HS-5 (cell line): ENCODE results near the gene TYROBP.
"Not testable (repeated sequence)": the region's sequence is repeated elsewhere in the genome, so short reads cannot be mapped to it uniquely, and the experiment has no call there.

Experiments
- DNase-seq: peaks from one replicate; pipeline ENCODE4 v3.0.0-alpha.2; 2012; ENCODE audit warnings: low read depth

Gene TYROBP

DNA sequence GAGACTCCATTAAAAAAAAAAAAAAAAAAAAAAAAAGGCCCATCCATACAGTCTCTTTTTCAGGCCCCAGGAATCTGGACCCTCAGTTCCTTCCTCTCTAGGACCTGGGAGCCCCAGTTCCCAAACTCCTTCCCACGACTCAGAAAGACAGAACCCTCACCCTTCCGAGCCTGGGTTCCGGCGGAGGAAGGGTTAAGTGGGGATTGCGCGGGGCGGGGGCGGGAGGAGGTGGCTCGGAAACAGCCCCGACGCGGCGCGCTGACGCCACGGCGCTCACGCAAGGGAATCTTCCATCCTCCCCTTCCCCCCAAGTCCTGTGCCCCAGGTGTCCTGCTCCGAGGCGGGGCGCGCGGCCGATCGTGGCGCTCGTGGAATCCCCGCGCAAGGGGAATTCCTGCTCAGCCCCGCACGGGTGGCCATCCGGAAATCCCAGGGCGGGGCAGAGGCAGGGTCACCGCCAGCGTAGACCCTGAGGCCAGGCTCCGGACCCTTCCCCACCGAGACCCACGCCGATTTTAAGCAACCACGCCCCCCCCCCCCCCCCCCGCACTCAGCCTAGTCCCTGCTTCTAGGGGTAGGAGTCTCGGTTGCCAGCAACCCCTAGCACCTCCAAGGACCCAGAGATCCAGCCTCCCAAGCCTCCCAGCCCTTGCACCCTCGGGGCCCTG, 8.4 kb downstream of the TYROBP start:
- DNase-seq = peak; percentile 51

GRCh38 chr19:35898499-35898809, 9.6 kb downstream of the TYROBP start:
- no peak for DNase-seq

DNA sequence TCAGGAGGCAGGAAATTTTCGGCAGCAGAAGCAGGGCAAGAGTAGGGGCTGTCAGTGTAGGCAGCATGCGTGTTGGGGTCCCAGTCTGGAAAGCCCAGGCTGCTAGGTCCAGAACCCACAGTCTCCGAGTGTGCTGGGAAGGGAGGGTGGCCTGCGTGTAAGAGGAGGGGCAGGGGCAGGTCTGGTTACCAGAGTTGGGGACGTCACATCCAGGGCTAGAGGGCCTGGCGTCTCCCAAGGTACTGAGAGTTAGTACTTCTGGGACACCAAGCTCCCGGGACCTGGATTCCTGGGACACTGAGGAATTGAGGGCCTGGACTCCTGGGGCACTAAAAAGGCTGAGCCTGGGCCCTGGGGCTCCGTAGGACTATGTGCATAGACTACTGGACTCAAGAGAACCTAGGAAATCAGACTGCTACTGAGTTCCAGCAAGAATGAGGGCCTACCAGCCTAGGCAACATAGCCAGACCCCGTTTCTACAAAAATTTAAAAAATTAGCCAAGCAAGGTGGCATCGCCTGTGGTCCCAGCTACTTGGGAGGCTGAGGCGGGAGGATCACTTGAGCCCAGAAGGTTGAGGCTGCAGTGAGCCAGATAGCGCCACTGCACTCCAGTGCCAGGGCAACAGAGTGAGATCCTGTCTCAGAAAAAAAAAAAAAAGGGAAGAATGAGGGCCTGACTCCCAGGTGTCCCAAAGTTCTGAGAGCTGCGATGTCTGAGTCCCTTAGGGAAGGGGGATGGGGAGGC, 10.2 kb downstream of the TYROBP start:
- no peak for DNase-seq

- DNase-seq = no peak
These were observed 11.5 kb downstream of the TYROBP start for GRCh38 chr19:35896643-35897040.

DNA sequence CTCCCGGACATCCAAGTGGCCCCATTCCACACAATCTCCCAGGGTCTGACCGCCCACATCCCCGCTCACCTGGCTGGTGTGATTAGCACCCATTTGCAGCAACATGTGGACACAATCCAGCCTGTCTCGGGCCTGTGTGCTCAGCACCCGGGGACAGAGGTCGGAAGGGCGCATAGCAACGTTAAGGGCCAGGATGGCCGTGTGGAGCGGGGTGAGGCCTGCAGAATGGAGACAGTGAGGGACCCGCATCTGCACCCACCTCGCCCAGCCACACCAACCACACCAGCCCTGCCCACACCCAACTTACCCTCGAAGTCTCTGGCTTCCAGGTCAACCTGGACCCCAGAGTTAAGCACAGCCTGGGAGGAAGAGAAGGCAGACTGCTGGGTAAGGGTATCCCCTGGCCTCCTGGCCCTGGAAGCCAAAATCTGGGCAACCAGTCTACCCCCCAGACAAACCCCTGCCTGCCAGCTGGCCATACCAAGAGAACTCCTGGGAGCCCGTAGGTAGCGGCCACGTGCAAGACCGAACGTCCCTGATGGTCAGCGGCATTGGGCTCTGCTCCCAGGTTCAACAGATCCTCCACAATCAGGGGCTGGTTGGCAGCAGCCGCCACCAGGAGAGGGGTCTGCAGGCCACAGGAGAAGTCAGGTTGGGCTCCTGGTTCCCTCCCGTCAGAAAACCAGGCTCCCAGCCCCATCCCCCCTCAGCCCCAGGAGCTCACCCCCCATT, 12.0 kb downstream of the TYROBP start:
- no peak for DNase-seq

- no peak for DNase-seq
These were observed 13.8 kb downstream of the TYROBP start for GRCh38 chr19:35894342-35894741.

DNA sequence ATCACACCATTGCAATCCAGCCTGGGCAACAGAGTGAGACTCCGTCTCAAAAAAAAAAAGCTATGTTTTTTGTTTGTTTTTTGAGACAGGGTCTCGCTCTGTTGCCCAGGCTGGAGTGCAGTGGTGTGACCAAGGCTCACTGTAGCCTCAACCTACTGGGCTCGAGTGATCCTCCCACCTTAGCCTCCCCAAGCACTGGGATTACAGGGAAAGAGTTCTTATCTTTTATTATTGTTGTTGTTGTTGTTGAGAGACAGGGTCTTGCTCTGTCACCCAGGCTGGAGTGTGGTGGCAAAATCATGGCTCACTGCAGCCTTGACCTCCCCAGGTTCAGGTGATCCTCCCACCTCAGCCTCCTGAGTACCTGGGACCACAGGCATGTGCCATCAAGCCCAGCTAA, 16.3 kb downstream of the TYROBP start:
- DNase-seq = not testable (repeated sequence)

- DNase-seq = no peak
These were observed 17.9 kb downstream of the TYROBP start for GRCh38 chr19:35890113-35890650.

DNA sequence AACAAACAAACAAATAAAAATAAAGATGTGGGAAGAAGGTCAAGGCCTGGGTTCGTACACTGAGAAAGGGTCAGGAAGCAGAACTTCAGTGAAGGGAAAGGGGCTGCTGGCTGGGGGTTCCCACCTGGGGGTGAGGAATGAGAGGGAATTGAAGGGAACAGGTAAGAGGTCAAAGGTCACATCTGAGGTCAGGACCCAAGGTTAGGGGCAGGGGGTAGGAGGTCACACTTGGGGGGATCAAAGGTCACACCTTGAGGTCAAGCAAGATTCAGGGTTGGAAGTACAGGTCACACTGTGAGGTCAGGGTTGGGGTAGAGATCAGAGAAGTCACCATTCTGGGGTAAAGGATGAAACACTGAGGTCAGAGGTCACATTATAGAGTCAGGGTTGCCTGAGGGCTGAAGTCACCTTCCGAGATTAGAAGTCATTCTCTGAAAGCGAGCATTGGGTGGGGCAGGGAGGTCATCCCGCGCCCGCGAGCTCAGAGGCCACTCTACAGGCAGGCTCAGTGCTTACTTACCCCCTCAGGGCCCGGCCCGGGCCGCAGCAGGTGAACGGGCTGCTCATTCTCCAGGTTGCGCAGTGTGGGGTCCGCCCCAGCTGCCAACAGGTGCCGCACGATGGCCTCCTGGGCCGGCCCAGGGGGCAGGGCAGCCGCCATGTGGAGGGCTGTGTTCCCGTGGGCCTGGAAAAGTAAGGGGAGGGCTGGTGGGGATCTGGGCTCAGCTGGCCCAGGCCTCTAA, 18.6 kb downstream of the TYROBP start:
- DNase-seq = no peak

DNA sequence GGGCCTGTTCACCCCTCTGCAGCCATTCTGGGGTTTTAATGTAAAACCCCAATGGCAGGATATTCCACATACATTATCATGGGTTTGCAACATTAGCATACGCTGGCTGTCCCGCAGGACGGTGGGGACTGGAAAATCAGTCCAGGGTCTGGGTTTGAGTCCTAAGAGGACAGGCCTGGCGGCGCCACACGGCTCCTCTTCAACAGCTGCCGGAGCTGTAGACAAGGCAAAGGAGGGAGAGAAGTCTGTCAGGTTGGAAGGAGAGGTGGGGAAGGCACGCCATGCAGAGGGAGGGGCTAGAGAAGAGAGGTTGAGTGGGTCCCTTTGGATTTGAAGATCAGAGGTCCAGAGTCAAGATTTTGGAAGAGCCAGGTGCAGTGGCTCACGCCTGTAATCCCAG, 19.7 kb downstream of the TYROBP start:
- DNase-seq = no peak

GRCh38 chr19:35887197-35887596, 20.9 kb downstream of the TYROBP start:
- no peak for DNase-seq

GRCh38 chr19:35885904-35886303, 22.2 kb downstream of the TYROBP start:
- no peak for DNase-seq

DNA sequence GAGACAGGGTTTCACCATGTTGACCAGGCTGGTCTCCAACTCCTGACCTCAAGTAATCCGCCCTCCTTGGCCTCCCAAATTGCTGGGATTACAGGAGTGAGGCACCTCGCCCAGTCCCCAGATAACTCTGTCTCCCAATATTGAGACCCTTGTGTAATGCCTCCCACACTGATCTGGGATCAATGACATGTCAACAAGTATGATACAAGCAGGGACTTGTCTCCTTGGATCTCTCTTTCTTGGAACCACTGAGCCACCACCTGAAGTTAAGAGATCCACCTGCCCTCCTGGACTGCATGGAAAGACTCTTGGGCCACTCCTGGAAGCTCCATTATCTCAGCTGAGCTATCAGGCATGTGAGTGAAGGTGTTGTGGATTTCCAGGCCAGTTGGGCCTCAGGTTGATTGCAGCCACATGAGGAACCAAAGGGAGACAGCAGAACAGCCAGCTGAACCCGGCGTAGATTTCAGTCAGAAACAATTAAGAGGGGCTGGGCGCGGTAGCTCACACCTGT, 22.8 kb downstream of the TYROBP start:
- no peak for DNase-seq

GRCh38 chr19:35883882-35884281, 24.2 kb downstream of the TYROBP start:
- no peak for DNase-seq

DNA sequence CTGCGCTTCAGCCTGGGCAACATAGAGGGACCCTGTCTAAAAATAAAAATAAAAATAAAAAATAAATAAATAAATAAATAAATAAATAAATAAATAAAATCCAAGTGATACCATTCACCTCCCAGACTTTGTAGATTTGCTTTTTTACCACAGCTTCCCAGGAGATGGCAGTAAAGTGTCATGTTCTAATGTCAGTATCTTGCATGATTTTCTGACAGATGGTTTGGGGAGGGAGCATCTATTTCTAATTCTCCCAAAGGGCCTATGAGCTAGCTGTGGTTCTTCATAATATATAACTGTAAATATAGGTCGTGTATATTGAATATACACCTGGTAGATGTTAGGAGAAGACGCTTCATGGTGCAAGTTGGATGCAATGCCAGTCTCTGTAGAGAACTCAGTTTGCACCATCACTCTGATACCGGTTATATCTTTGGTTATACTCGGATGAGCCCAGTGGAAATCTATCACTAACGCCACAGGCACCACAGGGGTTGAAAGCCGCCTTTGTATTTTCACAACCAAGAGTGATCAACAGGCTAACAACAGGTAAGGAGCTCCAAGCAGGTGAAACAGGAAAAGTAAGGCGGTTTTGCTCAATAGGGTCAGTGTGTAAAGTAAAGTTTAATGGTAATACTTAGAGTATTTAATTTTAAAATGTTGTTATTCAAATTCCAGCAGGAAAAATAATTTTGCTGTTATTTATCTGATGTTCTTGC, 25.8 kb downstream of the TYROBP start:
- DNase-seq = peak; percentile 49

- DNase-seq = peak; percentile 69
These were observed 28.3 kb downstream of the TYROBP start for GRCh38 chr19:35879770-35880317.

- DNase-seq = no peak
These were observed 29.0 kb downstream of the TYROBP start for GRCh38 chr19:35879068-35879467.

DNA sequence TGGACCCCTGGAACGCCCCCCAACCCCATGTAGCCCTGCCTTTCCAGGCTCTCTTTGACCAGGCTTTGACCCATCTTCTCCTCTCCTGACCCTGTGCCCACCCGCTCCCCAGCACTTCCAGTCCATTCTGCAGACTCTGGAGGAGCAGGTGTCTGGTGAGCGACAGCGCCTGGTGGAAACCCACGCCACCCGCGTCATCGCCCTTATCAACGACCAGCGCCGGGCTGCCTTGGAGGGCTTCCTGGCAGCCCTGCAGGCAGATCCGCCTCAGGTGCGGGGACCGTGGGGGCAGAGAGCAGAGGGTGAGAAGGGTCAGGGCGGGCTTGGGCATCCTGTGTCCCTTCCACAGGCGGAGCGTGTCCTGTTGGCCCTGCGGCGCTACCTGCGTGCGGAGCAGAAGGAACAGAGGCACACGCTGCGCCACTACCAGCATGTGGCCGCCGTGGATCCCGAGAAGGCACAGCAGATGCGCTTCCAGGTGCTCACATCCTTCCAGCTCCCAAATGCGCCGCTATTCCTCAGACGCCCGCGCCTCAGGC, 33.6 kb downstream of the TYROBP start:
- DNase-seq = no peak

DNA sequence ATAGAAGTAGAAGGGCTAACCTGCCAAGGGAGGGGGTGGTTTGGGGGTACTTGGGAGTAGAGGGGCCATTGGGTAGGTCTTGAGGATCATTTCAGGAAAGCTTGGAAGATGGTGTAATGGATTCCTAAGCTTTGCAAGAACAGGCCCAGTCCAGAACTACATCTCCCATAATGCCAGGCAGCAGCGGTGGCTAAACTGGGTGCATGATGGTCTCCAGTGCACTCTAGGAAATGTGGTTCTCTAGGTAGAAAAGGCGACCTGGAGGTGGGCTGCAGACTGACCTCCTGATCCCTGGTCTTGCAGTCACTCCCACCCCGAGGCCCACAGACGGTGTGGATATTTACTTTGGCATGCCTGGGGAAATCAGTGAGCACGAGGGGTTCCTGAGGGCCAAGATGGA, 35.9 kb downstream of the TYROBP start:
- no peak for DNase-seq

DNA sequence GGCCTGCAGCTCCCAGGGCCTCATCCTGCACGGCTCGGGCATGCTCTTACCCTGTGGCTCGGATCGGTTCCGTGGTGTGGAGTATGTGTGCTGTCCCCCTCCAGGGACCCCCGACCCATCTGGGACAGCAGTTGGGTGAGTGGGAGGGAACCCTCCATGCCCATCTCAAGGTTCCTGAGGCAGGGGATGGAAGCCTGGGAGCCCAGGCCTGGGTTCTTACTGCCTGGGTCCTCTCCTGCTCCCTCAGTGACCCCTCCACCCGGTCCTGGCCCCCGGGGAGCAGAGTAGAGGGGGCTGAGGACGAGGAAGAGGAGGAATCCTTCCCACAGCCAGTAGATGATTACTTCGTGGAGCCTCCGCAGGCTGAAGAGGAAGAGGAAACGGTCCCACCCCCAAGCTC, 36.5 kb downstream of the TYROBP start:
- DNase-seq = no peak

DNA sequence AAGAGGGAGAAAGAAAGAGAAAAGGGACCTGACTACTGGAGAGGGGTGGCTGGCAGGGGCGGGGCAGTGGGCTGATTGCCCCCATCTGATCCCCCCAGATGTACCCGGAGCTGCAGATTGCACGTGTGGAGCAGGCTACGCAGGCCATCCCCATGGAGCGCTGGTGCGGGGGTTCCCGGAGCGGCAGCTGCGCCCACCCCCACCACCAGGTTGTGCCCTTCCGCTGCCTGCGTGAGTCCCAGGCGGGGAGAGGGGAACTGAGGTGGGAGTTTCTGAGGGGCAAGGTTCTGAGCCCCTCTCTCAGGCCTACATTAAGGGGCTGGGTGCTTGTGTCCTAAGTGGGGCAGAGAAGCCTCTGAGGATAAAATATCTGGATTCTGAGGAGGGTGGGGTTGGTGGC, 37.3 kb downstream of the TYROBP start:
- DNase-seq = no peak
